WTC11 (cell line): ENCODE measurements around the gene ALS2CL.

ENCODE experiments used
- CREB1 ChIP-seq: sonication (generic); formaldehyde crosslinking; IDR thresholded peaks from 2 replicates; pipeline ENCODE4 v1.8.0; 2023; ENCODE audit warnings: mild to moderate bottlenecking, missing genetic modification reagents
- TF ChIP-seq, protein P1 (sequence below): fragments of 200-600 bp; IDR thresholded peaks from 2 replicates; pipeline ENCODE4 v1.8.0; 2022; ENCODE audit warnings: antibody characterized with exemption

DNA sequence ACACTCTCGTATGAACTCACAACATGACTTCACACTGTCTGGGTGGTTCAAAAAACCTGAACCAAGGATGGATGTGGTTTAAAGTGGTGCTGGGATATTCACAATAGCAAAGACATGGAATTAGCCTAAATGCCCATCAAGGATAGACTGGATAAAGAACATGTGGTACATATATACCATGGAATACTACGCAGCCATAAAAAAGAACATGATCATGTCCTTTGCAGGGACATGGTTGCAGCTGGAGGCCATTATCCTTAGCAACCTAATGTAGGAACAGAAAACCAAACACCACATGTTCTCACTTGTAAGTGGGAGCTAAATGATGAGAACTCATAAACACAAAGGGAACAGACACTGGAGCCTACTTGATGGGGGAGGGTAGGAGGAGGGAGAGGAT is 27.5 kb upstream of the ALS2CL start:
- no peak for TF ChIP-seq CREB1 (CRISPR knock-in tag)
- TF ChIP-seq, protein P1, sequence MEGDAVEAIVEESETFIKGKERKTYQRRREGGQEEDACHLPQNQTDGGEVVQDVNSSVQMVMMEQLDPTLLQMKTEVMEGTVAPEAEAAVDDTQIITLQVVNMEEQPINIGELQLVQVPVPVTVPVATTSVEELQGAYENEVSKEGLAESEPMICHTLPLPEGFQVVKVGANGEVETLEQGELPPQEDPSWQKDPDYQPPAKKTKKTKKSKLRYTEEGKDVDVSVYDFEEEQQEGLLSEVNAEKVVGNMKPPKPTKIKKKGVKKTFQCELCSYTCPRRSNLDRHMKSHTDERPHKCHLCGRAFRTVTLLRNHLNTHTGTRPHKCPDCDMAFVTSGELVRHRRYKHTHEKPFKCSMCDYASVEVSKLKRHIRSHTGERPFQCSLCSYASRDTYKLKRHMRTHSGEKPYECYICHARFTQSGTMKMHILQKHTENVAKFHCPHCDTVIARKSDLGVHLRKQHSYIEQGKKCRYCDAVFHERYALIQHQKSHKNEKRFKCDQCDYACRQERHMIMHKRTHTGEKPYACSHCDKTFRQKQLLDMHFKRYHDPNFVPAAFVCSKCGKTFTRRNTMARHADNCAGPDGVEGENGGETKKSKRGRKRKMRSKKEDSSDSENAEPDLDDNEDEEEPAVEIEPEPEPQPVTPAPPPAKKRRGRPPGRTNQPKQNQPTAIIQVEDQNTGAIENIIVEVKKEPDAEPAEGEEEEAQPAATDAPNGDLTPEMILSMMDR: no peak
